ENCODE measurements around the gene CADM2.
"Not testable (repeated sequence)": the region's sequence is repeated elsewhere in the genome, so short reads cannot be mapped to it uniquely, and the experiment has no call there.

The CADM2 gene

DNA sequence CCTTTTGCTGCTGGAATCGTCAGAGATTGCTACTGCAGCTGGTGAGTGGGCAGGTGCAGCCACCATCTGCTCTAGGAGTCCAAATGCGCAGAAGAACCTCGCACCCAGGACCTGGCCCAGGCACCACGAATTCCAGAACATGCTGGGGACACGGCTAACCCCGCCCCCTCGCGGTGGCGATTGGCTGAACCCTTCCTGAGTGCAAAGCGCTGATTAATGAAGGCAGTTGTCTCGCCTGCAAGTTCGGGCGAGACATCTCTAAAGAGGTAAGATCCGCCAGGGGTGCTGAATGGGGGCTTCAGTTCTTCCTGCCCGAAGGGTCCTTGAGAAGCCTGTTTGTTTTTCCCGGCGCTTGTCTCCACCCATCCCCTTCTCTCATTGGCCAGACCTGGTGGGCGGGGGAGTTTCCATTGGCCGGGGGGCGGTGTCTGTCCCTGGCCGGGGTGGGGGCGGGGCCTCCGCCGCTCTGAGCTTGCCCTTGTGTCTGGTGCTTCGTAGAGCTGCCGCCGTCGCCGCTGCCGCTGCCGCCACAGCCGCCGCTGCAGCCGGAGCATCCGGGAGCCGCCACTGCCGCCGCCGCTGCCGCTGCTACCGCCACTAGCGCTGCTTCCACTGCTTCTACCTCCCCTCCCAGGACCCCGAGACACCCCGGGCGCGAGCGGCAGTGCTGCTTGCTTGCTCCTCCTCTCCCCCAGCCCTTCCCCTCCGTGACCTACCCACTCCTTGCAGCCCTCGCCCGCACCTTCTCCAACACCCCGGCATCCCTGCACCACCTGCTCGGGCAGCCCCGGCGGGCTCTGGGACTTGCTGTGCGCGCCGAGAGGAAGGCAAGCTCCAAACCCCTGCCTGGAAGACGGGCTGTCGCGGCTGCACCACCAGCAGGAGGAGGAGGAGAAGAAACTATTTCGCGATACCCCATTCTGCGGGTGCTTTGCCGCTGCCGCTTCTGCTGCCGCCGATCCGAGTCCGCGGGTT lies at the start of gene CADM2:
CADM2 (plus strand) TSS at position 495 of the 975 bp plus-strand sequence.
- no peak within 1 kb of the TSS for H3K27ac ChIP-seq
- DNase-seq (ENCODE audit: low read depth, low spot score): peak; percentile 33

DNA sequence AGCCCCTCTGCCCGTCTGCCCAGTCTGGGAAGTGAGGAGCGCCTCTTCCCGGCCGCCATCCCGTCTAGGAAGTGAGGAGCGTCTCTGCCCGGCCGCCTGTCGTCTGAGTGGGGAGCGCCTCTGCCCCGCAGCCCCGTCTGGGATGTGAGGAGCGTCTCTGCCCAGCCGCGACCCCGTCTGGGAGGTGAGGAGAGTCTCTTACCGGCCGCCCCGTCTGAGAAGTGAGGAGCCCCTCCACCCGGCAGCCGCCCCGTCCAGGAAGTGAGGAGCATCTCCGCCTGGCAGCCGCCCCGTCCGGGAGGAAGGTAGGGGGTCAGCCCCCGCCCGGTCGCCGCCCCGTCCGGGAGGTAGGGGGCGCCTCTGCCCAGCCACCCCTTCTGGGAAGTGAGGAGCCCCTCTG lies 40.2 kb upstream of the CADM2 start:
- not testable (repeated sequence) for DNase-seq (ENCODE audit: low read depth, low spot score); H3K27ac ChIP-seq

DNA sequence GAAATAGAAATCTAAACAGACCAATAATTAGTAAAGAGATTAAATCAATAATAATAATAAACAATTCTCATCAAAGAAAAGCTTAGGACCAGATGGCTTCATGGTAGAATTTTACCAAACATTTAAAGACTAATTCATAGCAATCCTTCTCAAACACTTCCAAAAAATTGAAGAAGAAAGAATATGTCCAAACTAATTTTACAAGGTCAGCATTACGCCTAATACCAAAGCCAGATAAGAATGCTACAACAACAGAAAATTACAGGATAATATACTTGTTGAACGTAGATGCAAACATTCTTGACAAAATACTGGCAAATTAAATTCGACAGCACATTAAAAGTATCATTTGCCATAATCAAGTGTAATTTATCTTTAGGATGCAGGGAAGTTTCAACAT lies 36.1 kb upstream of the CADM2 start:
- H3K27ac ChIP-seq: no peak overlapping the region
- DNase-seq (ENCODE audit: low read depth, low spot score): no peak

DNA sequence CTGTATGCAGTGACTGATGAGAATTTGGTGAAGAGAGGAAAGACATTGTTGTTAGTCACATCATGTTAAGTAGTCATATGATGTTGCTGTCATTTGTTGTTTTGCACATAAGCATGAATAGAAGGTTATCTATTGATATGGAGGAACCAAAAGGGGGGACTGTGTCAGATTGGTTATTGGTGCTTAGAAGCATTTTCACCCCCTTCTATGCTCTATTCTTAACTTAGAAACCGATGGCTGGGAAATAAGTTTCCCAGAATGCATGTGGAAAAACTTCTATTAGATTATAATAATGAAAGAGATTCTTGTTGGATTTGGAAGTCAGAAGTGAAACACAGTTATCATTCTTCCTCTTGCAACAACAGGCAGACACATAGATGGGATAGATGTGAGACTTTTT lies 33.2 kb upstream of the CADM2 start:
- no peak overlapping the region for H3K27ac ChIP-seq
- DNase-seq (ENCODE audit: low read depth, low spot score): no peak

DNA sequence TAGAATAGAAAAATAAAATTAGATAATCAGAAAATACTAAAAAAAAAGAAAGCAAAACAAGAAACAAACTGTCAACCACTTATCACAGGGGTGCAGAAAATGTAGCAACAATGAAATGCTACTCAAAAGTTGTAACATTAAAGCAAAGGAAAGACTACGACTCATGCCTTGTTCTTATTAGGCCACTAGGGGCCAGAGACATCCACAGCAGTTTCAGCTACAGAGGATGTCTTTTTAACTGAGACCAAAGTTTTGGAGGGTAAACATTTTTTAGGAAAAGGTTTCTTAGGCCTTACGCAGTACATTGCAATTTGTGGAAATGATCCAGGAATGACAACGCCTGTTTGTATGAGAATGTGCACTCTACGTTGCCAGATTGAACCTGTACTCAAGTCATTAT lies 15.4 kb upstream of the CADM2 start:
- no peak for DNase-seq (ENCODE audit: low read depth, low spot score)
- H3K27ac ChIP-seq: no peak overlapping the region

DNA sequence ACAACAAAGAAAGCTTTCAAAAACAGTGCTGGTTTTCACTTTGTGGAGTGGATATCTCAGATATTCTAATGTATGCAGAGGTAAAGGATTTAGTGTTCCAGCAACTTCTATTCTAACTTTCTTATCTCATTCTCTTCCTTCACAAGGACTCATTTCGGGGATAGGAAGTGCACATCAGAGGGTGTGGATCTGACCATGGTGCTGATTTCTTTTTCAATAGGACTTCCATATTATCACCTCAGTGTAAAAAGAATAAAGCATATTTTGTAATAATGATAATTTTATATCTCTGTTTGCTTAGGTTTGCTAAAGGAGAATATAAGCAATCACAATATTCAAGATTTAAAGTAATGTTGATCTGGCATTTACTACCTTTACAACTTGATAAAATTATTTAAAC lies 12.5 kb upstream of the CADM2 start:
- H3K27ac ChIP-seq: no peak overlapping the region
- DNase-seq (ENCODE audit: low read depth, low spot score): no peak

DNA sequence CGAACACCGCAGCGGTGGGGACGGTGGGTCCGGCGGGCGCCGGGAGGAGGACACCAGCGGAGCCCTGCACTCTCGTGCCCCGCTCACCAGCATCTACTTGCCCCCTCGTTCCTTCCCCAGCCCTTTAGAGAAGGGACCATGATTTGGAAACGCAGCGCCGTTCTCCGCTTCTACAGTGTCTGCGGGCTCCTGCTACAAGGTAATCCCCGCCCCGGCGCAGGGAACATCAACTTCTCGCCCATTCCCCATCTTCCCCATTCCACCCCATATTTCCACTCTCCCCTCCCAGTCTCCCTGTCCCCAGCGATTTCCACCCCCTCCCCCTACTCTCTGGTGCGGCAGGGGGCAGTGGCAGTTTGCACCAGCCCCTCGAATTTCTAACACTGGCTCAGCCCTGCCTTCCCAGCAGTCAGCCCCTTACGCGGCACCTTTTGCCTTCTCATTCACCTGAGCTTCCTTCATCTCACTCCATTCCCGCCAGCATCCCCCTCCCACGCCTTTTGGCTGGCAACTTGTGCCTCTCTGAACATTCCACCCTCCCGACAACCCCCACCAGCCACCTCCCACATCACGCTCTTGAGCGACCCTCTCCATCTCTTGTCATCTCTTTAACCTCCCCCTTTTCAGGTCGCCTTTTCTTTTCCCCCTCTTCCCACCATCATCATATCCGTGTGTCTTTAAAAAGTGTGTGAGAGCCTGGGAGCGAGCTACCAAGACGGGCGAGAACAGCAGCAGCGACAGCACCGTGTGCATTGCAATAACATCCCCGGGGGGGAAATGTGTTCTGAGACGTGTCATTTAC lies 882 bp downstream of the CADM2 start:
- no peak for DNase-seq (ENCODE audit: low read depth, low spot score)
- H3K27ac ChIP-seq: no peak overlapping the region

DNA sequence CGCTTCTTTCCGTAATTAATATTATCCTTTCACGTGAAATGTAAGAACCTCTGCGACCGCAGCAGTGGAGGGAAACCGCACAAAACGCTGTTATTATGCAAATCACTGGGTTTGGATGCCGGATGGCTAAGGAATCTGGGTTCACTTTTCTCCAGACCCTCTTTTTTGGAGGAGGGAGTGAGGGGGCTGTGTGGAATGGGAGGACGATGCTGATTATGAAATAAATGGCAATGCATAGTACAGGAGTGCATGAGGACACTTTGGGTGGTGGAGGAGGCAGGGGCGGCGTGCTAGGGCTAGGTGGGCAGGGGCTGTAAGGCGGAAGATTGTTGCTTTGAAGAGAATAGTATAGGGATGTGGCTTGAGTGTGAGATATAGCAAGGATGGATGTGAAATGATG lies 1.8 kb downstream of the CADM2 start:
- DNase-seq (ENCODE audit: low read depth, low spot score): no peak

DNA sequence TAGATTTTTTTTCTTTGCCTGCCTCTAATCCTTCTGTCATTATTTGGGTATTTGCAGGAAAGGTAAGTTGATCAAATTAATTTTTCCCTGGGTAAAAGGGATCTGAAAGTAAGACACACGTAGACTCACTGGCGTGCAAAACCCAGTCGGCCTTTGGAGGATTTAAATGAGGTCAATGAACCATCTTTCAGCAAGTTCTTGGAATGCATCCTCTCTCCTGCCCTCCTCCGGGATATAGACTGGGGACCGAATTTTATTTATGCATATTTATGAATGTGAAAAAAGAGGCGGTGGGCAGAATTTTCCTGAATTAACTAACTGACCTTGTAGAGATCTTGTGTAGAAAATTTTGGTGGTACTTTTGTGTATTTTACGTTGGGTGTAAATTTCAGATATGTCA lies 2.2 kb downstream of the CADM2 start:
- H3K27ac ChIP-seq: no peak overlapping the region
- DNase-seq (ENCODE audit: low read depth, low spot score): no peak

More for the DNA sequence above, 1.8 kb downstream of the CADM2 start:
- H3K27ac ChIP-seq: no peak overlapping the region

DNA sequence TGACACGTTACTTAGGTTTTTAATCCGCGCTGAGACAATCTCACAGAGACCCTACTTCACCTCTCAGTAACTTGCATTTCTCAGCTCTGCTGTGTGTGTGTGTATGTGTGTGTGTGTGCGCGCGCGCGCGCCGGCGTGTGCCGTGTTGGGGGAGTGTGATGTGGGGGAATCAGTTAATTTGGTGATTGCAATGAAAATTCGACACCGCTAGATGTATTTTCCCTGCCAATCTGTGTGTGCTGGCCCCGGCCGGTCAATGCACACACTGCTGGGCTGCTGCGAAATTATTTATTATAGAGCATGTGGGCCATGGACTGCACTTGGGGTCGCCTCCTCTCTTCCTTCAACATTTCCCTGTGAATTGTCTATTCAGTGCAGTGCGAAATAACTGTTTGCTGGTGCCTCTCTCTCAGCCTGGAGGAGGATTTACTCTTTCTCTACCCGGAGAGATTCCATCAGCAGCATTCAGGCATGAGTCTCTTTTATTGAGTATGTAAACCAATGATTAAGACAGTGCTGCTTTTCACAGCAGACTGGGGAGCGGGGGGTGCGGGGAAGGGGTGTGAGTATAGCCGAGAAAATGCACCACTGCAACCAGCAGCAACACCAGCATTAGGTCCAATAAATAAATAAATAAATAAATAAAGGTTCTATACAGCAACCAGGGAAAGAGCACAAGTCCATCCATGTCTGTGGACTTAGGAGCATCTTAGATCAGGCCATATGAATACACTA lies 2.9 kb downstream of the CADM2 start:
- DNase-seq (ENCODE audit: low read depth, low spot score): no peak
- H3K27ac ChIP-seq: no peak overlapping the region

DNA sequence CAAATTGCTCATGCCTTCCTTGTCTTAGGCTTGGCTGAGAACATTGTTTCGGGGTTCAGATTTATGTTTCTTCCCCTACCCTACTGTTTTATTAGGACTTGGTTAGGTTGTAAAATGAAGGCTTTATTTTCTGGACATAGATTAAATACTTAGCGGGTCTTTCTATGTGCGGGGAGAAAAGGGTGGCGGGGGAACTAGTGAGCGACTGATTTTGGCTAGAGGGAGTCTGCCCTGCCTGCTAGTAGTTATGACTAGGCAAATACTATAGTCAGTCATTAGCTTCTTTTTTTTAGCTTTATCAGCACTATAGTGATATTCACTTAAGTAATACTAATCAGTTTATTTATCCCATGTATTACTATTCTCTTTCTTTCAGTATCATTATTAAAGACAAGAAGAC lies 3.6 kb downstream of the CADM2 start:
- H3K27ac ChIP-seq: no peak overlapping the region
- DNase-seq (ENCODE audit: low read depth, low spot score): no peak

DNA sequence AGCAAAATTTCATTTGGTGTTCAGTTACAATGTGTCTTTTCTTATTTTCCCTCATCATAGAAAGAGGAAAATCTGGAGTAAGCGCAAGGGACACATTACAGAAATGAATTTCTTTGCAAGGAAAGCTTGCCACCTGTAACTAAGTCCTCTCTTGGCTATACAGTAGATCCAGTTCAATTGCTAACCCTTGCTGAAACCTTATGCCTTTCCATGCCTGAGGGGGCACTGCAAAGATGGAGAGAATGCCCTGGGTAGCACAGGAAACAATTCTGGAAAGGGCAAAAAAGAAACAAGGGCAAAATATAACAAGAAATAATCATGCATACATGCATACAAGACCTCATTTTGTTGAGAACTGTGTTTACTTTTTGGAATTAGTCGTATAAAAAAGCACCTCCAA lies 4.3 kb downstream of the CADM2 start:
- no peak for DNase-seq (ENCODE audit: low read depth, low spot score)
- H3K27ac ChIP-seq: no peak overlapping the region

DNA sequence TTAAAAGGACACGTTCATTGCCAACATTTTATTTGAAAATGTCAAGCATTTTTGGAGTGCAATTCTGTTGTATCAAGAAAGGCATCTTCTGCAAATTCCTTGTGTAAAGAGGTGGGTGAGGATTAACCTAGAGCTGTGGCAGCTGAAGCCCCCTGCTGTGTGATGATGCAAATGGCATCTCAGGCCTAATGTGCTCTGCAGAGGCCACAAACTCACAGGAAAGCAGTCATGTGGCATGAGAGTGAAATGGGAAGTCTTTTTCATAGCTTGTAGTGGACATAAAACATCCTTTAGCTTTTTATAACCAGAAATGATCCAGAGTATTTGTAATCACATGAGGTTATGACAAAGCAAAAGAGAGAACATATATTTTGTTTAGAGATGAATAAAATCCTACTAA lies 6.4 kb downstream of the CADM2 start:
- DNase-seq (ENCODE audit: low read depth, low spot score): no peak
- no peak overlapping the region for H3K27ac ChIP-seq

DNA sequence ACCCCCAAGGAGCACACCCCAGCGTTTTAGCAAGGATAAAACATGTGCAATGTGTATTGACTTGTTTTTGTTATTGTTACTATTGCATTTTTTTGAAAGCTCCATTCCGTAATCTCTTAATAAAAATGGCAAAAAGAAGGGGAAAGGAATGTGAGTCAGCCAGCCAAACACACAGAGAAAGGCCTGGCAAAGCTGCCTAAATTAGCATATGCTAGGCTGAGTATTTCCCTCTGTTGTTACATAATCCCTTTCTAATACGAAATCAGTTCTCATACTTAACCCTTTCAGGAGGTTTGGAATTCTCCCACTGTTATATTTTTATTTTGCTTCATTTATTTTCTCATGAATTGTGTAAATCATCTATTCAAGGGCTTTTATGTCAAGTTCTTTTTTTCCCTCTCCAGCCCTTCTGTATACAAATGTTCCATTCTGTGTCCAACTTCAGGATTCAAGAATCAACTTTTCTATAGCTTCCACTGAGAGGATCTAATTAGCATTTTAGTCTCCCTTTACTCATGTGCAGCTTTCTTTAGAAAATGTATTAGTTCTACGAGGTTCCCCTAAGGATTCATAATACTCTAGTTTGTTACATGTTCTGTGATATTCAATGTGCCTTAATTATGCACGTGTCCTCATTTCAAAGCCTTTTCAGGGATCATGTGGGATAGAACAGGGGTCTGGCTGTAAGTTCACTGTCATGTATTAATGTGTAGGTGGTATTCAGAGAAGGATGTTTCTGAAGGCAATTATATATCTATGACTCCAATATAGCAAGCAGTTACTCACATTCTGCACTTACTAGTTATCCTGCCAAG lies 9.2 kb downstream of the CADM2 start:
- no peak for DNase-seq (ENCODE audit: low read depth, low spot score)
- no peak overlapping the region for H3K27ac ChIP-seq

DNA sequence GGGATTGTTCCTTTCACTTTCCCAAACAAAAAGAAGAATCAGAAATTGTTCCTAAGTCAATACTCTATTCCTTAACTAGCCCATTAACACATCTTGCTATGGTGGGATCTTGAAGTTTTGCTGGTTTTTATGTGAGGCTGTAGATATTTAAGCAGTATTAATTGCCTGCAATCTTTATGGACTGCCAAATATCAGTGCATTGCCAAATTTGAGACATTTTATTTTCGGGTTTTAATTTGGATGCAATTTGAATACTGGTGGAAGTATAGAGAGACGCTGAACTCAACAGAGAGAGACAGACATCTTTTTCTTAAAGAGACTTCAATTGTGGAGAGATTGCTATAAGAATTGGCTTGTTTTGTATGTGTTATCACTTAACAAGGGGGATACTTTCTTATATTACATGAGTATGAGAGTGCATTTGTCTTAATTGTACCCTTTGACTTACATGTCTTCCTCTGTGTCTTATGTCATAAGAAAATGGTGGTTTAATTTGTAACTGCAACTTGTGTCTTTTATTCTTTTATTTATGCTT lies 10.0 kb downstream of the CADM2 start:
- no peak for DNase-seq (ENCODE audit: low read depth, low spot score)
- no peak overlapping the region for H3K27ac ChIP-seq

DNA sequence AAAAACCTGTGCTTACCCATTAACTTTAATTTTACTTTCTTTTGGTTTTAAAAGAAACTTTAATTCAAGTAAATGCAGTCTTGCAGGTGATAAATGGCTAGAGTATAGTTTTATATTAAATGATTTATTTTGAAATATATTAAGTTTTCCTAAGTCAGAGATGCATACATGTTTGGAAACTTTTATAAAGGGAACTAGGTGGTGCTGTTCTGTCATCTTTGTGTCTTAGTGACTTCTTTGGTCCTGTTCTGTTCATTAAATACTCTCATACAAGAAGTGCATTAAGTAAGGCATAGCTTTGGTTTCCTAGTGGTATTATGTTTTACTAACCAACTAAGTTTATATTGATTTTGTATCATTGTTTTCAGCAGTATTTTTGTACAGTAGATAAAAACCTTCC lies 15.6 kb downstream of the CADM2 start:
- no peak overlapping the region for H3K27ac ChIP-seq
- no peak for DNase-seq (ENCODE audit: low read depth, low spot score)

DNA sequence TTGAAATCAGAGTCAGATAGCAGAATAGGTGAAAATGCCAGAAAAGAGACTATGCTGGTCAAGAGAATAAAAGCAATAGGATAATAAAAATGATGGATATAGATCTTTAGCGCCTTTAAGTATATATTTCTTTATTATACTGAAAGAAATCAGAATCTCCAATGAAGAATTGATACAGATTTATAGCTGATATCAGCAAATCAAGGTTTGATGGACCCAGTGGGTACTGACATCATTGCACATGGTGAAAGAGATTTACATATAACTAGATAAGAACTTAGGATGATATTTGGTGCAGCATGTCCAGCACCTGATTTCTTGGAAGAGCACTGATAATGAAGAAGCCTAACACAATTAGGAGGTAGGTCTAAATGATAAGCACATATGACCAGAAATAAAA lies 18.2 kb downstream of the CADM2 start:
- H3K27ac ChIP-seq: no peak overlapping the region
- no peak for DNase-seq (ENCODE audit: low read depth, low spot score)

DNA sequence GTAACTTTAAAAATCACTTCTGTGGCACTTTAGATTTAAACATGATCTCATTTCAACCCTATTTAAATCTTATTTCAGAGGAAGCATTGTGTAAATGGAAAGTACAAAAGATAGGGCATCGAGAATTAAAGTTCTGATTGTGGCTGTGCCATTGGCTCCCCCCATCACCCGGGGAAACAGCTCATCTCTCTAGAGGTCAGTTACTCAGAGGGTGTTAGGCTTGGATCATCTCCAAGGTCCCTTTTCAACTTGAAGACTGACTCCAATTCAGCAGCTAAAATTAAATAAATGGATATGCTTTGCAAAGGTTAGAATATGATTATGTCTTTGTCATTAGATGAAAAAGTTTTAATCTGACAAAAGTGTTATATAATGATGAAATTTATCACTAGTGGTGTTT lies 20.1 kb downstream of the CADM2 start:
- DNase-seq (ENCODE audit: low read depth, low spot score): no peak
- H3K27ac ChIP-seq: no peak overlapping the region

DNA sequence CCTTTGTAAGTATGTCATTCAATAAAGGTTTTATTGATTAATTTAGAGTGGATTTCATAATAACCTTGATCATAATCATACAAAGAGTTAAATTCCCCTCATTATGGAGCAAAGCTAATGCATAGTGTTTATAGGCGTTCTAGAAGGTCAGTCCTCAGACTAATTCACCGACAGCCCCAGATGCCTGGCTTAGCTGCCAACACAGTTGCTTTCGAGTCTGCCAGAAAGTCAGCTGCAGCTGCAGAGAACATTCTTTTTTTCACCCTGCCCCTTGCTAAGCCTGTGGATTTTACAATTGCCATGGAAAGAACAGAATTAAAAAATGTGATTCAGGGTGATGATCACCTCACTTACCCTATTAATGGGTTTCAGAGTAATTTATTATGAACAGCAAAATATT lies 21.2 kb downstream of the CADM2 start:
- no peak for DNase-seq (ENCODE audit: low read depth, low spot score)
- H3K27ac ChIP-seq: no peak overlapping the region

DNA sequence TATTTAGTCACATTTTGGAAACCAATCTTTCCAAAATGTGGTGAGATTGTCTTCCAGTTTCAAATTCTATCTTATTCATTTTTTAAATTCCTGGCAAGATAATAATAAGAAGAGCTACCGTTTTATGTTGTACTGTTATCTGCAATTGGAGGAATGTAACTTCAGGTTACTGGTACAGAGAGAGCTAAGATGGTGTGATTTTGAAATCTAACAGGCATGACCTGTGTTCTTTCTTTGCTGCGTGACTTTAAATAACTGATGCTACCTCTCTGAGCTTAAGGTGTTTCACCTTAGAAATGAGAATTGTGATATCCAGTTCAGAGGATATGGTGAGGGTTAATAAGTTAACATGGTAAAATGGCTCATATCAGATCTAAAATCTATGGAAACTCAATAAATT lies 21.7 kb downstream of the CADM2 start:
- H3K27ac ChIP-seq: no peak overlapping the region
- no peak for DNase-seq (ENCODE audit: low read depth, low spot score)
